ENCODE data around the gene CTSF.

GRCh38 chr11:66542362-66542761, 26.0 kb downstream of the CTSF start:
- TF ChIP-seq CTCF (IDR thresholded peaks at IDR 0.05) (no peak), EZH2 (IDR thresholded peaks at IDR 0.05; ENCODE audit: borderline replicate concordance, insufficient read depth, low read depth, low read length, poor library complexity, severe bottlenecking) (no peak)
